T-cell (primary cell): ENCODE measurements around the gene DPYD. TPM values are rescaled to one million over a fixed set of nuclear protein-coding genes. Genes with fewer than 3 reads are reported as not detected.

ENCODE experiments used
- ATAC-seq, 4 experiments: fragments of 200-7000 bp in 3 of 4; fragments of 150-1000 bp in 1 of 4; cut with Tn5 transposase; replicated peaks in 1 of 4; 1 replicate in 3 of 4; 2 replicates in 1 of 4; pipeline ENCODE4 v1.10.0; 2021; ENCODE audit warnings: moderate library complexity in 3 of 4, mild to moderate bottlenecking in 2 of 4, moderate number of reproducible peaks in 1 of 4
- CTCF ChIA-PET, 2 donors: fragments of 300-600 bp; sonication (Branson Sonifier 250); formaldehyde crosslinking; loops; one replicate each; lab custom pipeline; 2022; ENCODE audit warnings: antibody characterized with exemption in 2 of 2; lab: Charles Lee
- POLR2A ChIA-PET, 2 donors: fragments of 300-600 bp; sonication (Branson Sonifier 250); formaldehyde crosslinking; loops; one replicate each; lab custom pipeline; 2022; ENCODE audit warnings: antibody characterized with exemption in 2 of 2; lab: Charles Lee
- DNase-seq, 35 experiments: peaks; one replicate each; pipeline versions ENCODE4 v3.0.0 to v3.0.0-alpha.2; 2013 to 2023
- H3K27ac ChIP-seq: one replicate; pipeline ENCODE4 v1.5.1; 2013; ENCODE audit warnings: low read length
- H3K27me3 ChIP-seq, 2 experiments: replicated peaks in 1 of 2; 1 replicate in 1 of 2; 2 replicates in 1 of 2; pipeline versions ENCODE4 v1.6.1 to v1.7.0; 2013; ENCODE audit warnings: low read length in 1 of 2, mixed read lengths in 1 of 2; ENCODE audit not compliant: control insufficient read depth in 2 of 2, insufficient read depth in 2 of 2; ENCODE audit errors: extremely low read depth in 1 of 2
- H3K36me3 ChIP-seq, 2 donors: 1 replicate in 1 of 2; 2 replicates in 1 of 2; pipeline versions ENCODE4 v1.6.1 to v1.7.0; 2013; ENCODE audit warnings: low read length in 1 of 2; ENCODE audit not compliant: control insufficient read depth in 2 of 2, insufficient read depth in 1 of 2; ENCODE audit errors: extremely low read depth in 1 of 2
- H3K4me1 ChIP-seq, 2 experiments: 1 replicate in 1 of 2; 2 replicates in 1 of 2; pipeline versions ENCODE4 v1.6.1 to v1.7.0; 2013; ENCODE audit warnings: low read length in 2 of 2, mixed read lengths in 1 of 2; ENCODE audit not compliant: insufficient read depth in 2 of 2, control insufficient read depth in 1 of 2; ENCODE audit errors: extremely low read depth in 1 of 2
- H3K4me3 ChIP-seq, 2 donors: 1 replicate in 1 of 2; 2 replicates in 1 of 2; pipeline versions ENCODE4 v1.5.1 to v1.7.0; 2013; ENCODE audit warnings: mild to moderate bottlenecking in 2 of 2, low read length in 1 of 2, moderate library complexity in 1 of 2; ENCODE audit not compliant: control insufficient read depth in 1 of 2; ENCODE audit errors: extremely low read depth in 1 of 2
- H3K9me3 ChIP-seq: 2 replicates; pipeline ENCODE4 v1.7.0; 2013
- H3K27ac Mint-ChIP-seq, 2 donors: one replicate each; pipeline ENCODE4 v1.8.0; 2020 to 2021; ENCODE audit warnings: mild to moderate bottlenecking in 2 of 2, mixed read lengths in 2 of 2
- H3K27me3 Mint-ChIP-seq, 2 donors: one replicate each; pipeline ENCODE4 v1.8.0; 2021 to 2022; ENCODE audit warnings: mixed read lengths in 2 of 2
- H3K36me3 Mint-ChIP-seq: one replicate; pipeline ENCODE4 v1.8.0; 2021; ENCODE audit warnings: mixed read lengths
- H3K4me1 Mint-ChIP-seq, 3 donors: one replicate each; pipeline ENCODE4 v1.8.0; 2020 to 2022; ENCODE audit warnings: mixed read lengths in 3 of 3, mild to moderate bottlenecking in 1 of 3
- H3K4me3 Mint-ChIP-seq, 3 donors: one replicate each; pipeline ENCODE4 v1.8.0; 2020 to 2022; ENCODE audit warnings: mild to moderate bottlenecking in 3 of 3, mixed read lengths in 3 of 3, moderate library complexity in 3 of 3
- H3K9me3 Mint-ChIP-seq, 3 donors: one replicate each; pipeline ENCODE4 v1.8.0; 2020 to 2022; ENCODE audit warnings: mixed read lengths in 3 of 3
- WGBS: methylation state at CpG from one replicate; pipeline ENCODE4 v1.1.5; 2013; ENCODE audit warnings: missing lambda C conversion rate; ENCODE audit not compliant: insufficient coverage; 5-methylcytosine and 5-hydroxymethylcytosine counted together
- total RNA-seq, 35 experiments: library from RNA in 6 of 35; stranded (reverse) in 6 of 35; fragments of 120-200 nt in 1 of 35; gene quantifications; one replicate each; pipeline versions ENCODE4 v1.2.1 to v1.2.4 and lab custom pipeline; 2013 to 2026

Gene DPYD
- total RNA-seq, 5 donors from 2014 or later (not counting 1 experiment from before 2014, with no cell fraction given): 39.1 to 74.1 (median 47.8) TPM

GRCh38 chr1:97740891-97741290 lies 179.9 kb downstream of the DPYD start:
- Histone ChIP-seq H3K27me3 (no peaks in the 10 kb centered on the region), H3K4me1 (no peaks in the 10 kb centered on the region), H3K36me3 (peaks cover 0 to 4% of the 10 kb centered on the region in 2 donors), H3K4me3 (no peak overlapping the region), H3K9me3 (no peaks in the 10 kb centered on the region), H3K27ac (no peak overlapping the region)
- ATAC-seq (no peak), DNase-seq (no peak)
- H3K27ac Mint-ChIP-seq: no peak overlapping the region
- ChIA-PET CTCF (no interaction called here), POLR2A (no interaction called here)
- no peaks in the 10 kb centered on the region for H3K9me3 Mint-ChIP-seq
- H3K27me3 Mint-ChIP-seq: no peaks in the 10 kb centered on the region
- H3K4me3 Mint-ChIP-seq: no peak overlapping the region
- 100% methylated on average over 1 of the region's 1 CpG for WGBS
- H3K4me1 Mint-ChIP-seq: peaks cover under 1 to 7% (median 6%) of the 10 kb centered on the region in 3 donors
- peaks cover 23% of the 10 kb centered on the region for H3K36me3 Mint-ChIP-seq

- no peak overlapping the region for H3K4me3 Mint-ChIP-seq
- no peak overlapping the region for H3K27ac Mint-ChIP-seq
- CTCF ChIA-PET: no interaction called here
- no peaks in the 10 kb centered on the region for H3K9me3 Mint-ChIP-seq
- Histone ChIP-seq H3K27ac (no peak overlapping the region), H3K9me3 (no peaks in the 10 kb centered on the region), H3K4me3 (no peak overlapping the region), H3K4me1 (no peaks in the 10 kb centered on the region), H3K27me3 (no peaks in the 10 kb centered on the region), H3K36me3 (peaks cover 0 to 4% of the 10 kb centered on the region in 2 donors)
- no peaks in the 10 kb centered on the region for H3K27me3 Mint-ChIP-seq
- WGBS: no CpG with 5 or more reads among the region's 2 CpGs
- ATAC-seq (no peak), DNase-seq (no peak)
- H3K36me3 Mint-ChIP-seq: peaks cover 25% of the 10 kb centered on the region
- peaks cover 2 to 7% (median 6%) of the 10 kb centered on the region in 3 donors for H3K4me1 Mint-ChIP-seq
- POLR2A ChIA-PET: no interaction called here
These were observed 181.2 kb downstream of the DPYD start for GRCh38 chr1:97739596-97740103.

- POLR2A ChIA-PET: no interaction called here
- H3K4me3 Mint-ChIP-seq: no peak overlapping the region
- H3K27ac Mint-ChIP-seq: no peak overlapping the region
- H3K27me3 Mint-ChIP-seq: no peaks in the 10 kb centered on the region
- peaks cover 25% of the 10 kb centered on the region for H3K36me3 Mint-ChIP-seq
- Histone ChIP-seq H3K9me3 (no peaks in the 10 kb centered on the region), H3K27ac (no peak overlapping the region), H3K4me3 (no peak overlapping the region), H3K27me3 (no peaks in the 10 kb centered on the region), H3K36me3 (peaks cover 0 to 4% of the 10 kb centered on the region in 2 donors), H3K4me1 (no peaks in the 10 kb centered on the region)
- WGBS: no CpG with 5 or more reads among the region's 3 CpGs
- no peak for ATAC-seq
- CTCF ChIA-PET: no interaction called here
- no peaks in the 10 kb centered on the region for H3K9me3 Mint-ChIP-seq
- no peak for DNase-seq
- peaks cover 2 to 7% (median 6%) of the 10 kb centered on the region in 3 donors for H3K4me1 Mint-ChIP-seq
These were observed 182.6 kb downstream of the DPYD start for GRCh38 chr1:97738270-97738669.

DNA sequence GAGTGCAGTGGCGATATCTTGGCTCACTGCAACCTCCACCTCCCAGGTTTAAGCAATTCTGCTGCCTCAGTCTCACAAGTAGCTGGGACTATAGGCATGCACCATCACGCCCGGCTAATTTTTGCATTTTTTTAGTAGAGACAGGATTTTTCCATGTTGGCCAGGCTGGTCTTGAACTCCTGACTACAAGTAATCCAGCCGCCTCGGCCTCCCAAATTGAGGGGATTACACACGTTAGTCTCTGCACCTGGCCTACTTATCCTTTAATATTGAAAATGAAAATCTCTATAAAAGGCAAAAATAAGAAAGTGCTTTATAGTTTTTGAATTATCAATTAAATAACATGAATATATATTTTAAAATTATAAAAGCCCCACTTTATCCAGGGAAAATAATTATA lies 190.6 kb downstream of the DPYD start:
- Mint-ChIP-seq H3K36me3 (peaks cover 11% of the 10 kb centered on the region), H3K9me3 (no peaks in the 10 kb centered on the region), H3K27me3 (no peaks in the 10 kb centered on the region), H3K4me1 (peaks cover 3 to 5% (median 4%) of the 10 kb centered on the region in 3 donors), H3K4me3 (no peak overlapping the region), H3K27ac (no peak overlapping the region)
- Histone ChIP-seq H3K4me3 (no peak overlapping the region), H3K9me3 (no peaks in the 10 kb centered on the region), H3K36me3 (no peaks in the 10 kb centered on the region), H3K27me3 (no peaks in the 10 kb centered on the region), H3K27ac (no peak overlapping the region), H3K4me1 (no peaks in the 10 kb centered on the region)
- DNase-seq: no peak
- ChIA-PET CTCF (no interaction called here), POLR2A (no interaction called here)
- 100% methylated on average over 1 of the region's 6 CpGs for WGBS
- ATAC-seq: no peak

GRCh38 chr1:97728436-97728835 lies 192.4 kb downstream of the DPYD start:
- no peaks in the 10 kb centered on the region for H3K4me1 ChIP-seq
- POLR2A ChIA-PET: no interaction called here
- no CpG with 5 or more reads among the region's 1 CpG for WGBS
- no peaks in the 10 kb centered on the region for H3K36me3 ChIP-seq
- H3K9me3 ChIP-seq: no peaks in the 10 kb centered on the region
- Mint-ChIP-seq H3K4me1 (peaks cover 3 to 9% (median 4%) of the 10 kb centered on the region in 3 donors), H3K27me3 (no peaks in the 10 kb centered on the region), H3K36me3 (peaks cover 24% of the 10 kb centered on the region), H3K9me3 (peaks cover 0 to 9% (median 5%) of the 10 kb centered on the region in 3 donors), H3K4me3 (no peak overlapping the region), H3K27ac (no peak overlapping the region)
- H3K4me3 ChIP-seq: no peak overlapping the region
- DNase-seq (no peak), ATAC-seq (no peak)
- CTCF ChIA-PET: no interaction called here
- no peaks in the 10 kb centered on the region for H3K27me3 ChIP-seq
- no peak overlapping the region for H3K27ac ChIP-seq

DNA sequence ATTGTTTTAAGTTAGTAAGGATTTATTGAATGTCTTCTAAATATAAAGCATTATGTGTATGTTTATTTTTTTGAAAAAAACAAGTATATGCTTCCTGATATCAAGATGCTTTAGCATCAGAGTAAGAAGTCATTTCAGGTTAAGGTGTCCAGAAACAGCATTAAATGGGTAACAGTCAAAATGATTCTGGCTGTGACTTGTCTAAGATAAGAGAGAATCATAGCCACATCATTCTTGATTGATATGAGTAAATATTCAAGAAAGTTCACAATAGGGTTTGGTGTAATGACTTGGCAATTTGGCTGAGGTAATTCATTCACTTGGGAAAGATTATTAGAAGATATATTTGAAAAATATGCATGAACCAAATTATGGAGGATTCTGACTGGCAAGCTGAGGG lies 193.8 kb downstream of the DPYD start:
- ChIA-PET POLR2A (no interaction called here), CTCF (no interaction called here)
- Mint-ChIP-seq H3K4me3 (no peak overlapping the region), H3K4me1 (peaks cover 3 to 9% (median 4%) of the 10 kb centered on the region in 3 donors), H3K27me3 (no peaks in the 10 kb centered on the region), H3K36me3 (peaks cover 27% of the 10 kb centered on the region), H3K9me3 (peaks cover 0 to 9% (median 5%) of the 10 kb centered on the region in 3 donors), H3K27ac (no peak overlapping the region)
- H3K9me3 ChIP-seq: no peaks in the 10 kb centered on the region
- no peaks in the 10 kb centered on the region for H3K4me1 ChIP-seq
- H3K36me3 ChIP-seq: no peaks in the 10 kb centered on the region
- ATAC-seq (no peak), DNase-seq (no peak)
- H3K27ac ChIP-seq: no peak overlapping the region
- no peak overlapping the region for H3K4me3 ChIP-seq
- no peaks in the 10 kb centered on the region for H3K27me3 ChIP-seq

DNA sequence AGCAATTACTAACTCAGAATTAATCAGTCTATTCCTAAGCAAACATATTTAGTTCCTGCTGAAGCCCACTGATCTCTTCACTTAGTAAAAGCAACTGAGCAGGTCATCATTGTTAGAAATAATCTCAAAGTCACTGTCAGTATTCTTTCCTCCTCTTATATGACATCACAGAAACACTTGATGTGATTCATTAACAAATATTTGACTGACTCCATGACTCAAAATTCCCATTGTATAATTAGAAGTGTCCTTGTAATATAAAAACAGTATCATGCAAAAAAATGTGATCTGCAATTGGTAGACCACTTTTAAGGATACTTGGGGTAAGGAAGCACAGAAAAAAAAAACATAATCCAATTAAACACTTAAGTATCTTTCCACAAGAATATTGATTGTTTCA lies 194.4 kb downstream of the DPYD start:
- Histone ChIP-seq H3K36me3 (no peaks in the 10 kb centered on the region), H3K4me3 (no peak overlapping the region), H3K27ac (no peak overlapping the region), H3K9me3 (no peaks in the 10 kb centered on the region), H3K27me3 (no peaks in the 10 kb centered on the region), H3K4me1 (no peaks in the 10 kb centered on the region)
- ATAC-seq (no peak), DNase-seq (no peak)
- Mint-ChIP-seq H3K27ac (no peak overlapping the region), H3K9me3 (peaks cover 0 to 9% (median 5%) of the 10 kb centered on the region in 3 donors), H3K36me3 (peaks cover 28% of the 10 kb centered on the region), H3K4me1 (peaks cover 3 to 9% (median 4%) of the 10 kb centered on the region in 3 donors), H3K4me3 (no peak overlapping the region), H3K27me3 (no peaks in the 10 kb centered on the region)
- POLR2A ChIA-PET: no interaction called here
- CTCF ChIA-PET: interaction anchor here in 1 of 2 donors (1.0 kb wide), 1 partner anchor 9 kb away, joined by 4 read pairs; no protein-coding TSS in a partner anchor
